ENCODE measurements around the gene PTPRN2.

The PTPRN2 gene

DNA sequence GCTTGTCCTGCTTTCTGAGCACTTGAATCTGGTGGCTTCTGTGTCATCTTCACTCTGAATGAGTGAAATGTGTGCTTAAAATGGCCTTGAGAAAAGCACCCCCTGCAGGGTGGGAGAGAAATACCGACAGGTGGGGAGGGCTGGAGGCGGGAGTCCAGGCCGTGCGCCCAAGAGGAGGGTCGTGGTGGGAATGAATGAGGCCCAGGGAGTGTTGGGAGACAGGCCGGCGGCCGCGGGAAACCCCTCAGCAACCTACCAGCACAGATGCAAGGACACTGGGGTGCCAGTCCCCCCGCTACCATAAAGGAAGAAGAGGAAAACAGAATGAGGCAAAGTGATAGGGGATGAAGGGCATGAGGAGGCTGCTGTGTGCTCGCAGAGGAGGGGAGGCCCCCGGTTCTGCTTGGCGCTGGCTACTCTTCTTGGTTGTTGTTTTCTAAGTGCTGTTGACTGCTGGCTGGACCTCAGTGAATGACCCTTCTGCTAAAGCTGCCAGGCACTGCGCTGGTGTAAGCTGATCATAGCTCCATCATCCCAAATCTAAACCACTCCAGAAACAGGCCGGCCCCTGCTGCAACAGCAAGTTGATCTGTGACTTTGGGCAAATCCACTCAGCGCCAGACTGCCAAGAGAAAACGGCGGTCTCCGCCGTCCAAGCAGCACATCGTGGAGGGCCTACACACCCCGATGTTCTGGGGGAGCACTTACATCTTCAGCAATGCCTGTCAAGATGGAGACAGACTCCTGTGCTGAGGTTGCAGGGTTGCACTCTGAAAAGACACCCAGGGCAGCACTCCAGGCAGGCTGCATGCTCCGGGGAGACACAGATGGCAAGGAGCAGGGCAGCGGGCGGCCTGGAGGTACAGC lies 872.3 kb downstream of the PTPRN2 start:
- H3K27ac ChIP-seq = no peak overlapping the region
- TF ChIP-seq CTCF (IDR thresholded peaks at IDR 0.05) (no peak), ZFX (IDR thresholded peaks at IDR 0.05; ENCODE audit: borderline replicate concordance) (no peak)

DNA sequence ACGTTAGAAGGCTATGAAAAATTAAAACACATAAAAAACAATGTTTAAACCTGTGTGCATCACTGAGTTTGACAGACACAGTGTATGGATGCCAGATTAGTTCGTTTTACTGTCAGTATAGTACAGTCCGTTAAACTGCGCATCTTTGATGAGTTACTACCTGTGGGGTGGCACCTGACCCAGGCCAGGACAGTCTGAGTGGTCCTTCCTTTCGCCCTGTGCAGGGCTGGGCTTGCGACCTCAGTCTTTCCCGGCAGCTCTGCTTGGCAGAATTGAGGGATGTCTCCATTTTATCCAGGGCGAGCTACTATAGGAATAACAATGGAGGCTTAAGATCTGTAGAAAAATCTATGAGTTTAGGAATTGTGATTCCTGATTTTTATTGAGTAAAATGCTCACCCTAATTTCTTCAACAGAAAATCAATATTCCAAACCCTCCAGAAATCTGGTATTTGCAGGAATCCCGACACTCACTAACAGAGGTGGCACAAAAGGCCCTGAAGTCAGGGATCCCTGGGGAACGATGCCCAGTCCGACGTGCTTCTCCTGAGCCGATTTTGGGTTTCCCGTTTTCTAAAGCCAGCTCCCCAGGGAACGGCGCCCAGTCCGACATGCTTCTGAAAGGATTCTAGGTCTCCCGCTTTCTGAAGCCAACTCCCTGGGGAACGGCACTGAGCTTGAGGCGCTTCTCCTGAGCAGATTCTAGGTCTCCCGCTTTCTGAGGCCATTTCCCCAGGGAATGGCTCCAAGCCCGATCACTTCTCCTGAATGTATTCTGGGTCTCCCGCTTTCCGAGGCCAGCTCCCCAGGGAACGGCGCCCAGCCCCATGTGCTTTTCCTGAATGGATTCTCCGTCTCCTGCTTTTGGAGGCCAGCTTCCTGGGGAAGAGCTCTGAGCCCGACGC lies 873.2 kb downstream of the PTPRN2 start:
- no peak overlapping the region for H3K27ac ChIP-seq
- no peak for TF ChIP-seq ZFX (IDR thresholded peaks at IDR 0.05; ENCODE audit: borderline replicate concordance)

DNA sequence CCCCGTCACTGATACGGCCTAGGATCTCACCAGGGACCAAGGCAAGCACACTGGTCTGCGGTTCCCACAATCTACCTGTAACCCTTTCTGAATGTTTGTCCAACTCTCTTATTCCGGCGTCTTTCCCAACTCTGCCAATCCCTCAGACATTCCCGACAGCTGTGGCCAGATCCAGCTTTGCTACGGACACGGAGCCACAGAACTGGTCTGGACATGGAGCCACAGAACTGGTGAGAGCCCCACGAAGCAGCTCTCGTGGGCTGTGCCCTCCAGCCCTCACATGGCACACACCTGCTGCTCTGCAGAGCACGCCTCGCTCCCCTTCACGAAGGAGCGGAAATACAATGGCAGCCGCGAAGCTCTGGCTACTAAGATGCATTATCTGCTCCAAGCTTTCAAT lies 874.0 kb downstream of the PTPRN2 start:
- no peak overlapping the region for H3K27ac ChIP-seq
- no peak for TF ChIP-seq CTCF (IDR thresholded peaks at IDR 0.05)
- TF ChIP-seq ZFX (IDR thresholded peaks at IDR 0.05; ENCODE audit: borderline replicate concordance) = no peak

- TF ChIP-seq ZFX (IDR thresholded peaks at IDR 0.05; ENCODE audit: borderline replicate concordance) = no peak
- TF ChIP-seq CTCF (IDR thresholded peaks at IDR 0.05) = no peak
- no peak overlapping the region for H3K27ac ChIP-seq
Measured at GRCh38 chr7:157712666-157713235, 874.9 kb downstream of the PTPRN2 start.

GRCh38 chr7:157711353-157711888 lies 876.2 kb downstream of the PTPRN2 start:
- no peak overlapping the region for H3K27ac ChIP-seq
- no peak for TF ChIP-seq ZFX (IDR thresholded peaks at IDR 0.05; ENCODE audit: borderline replicate concordance)
- no peak for TF ChIP-seq CTCF (IDR thresholded peaks at IDR 0.05)

DNA sequence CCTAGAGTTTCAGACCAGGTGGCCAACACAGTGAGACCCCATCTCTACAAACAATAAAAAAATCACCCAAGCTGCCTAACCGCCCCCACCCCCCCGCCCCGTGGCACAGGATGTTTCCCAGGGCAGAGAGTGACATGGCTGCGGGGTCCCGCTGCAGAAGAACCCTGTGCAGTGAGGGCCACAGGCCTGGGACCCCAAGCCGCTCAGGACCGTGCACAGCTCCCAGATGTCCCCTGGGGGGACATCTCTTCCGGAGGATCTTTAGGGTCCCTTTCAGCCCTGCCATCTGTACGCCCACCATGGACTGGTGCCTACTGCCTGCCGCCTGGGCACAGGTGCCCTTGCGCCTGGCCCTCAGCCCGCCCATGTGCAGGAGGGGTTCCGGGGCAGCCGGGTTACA lies 877.2 kb downstream of the PTPRN2 start:
- TF ChIP-seq CTCF (IDR thresholded peaks at IDR 0.05) = no peak
- TF ChIP-seq ZFX (IDR thresholded peaks at IDR 0.05; ENCODE audit: borderline replicate concordance) = no peak
- no peak overlapping the region for H3K27ac ChIP-seq

DNA sequence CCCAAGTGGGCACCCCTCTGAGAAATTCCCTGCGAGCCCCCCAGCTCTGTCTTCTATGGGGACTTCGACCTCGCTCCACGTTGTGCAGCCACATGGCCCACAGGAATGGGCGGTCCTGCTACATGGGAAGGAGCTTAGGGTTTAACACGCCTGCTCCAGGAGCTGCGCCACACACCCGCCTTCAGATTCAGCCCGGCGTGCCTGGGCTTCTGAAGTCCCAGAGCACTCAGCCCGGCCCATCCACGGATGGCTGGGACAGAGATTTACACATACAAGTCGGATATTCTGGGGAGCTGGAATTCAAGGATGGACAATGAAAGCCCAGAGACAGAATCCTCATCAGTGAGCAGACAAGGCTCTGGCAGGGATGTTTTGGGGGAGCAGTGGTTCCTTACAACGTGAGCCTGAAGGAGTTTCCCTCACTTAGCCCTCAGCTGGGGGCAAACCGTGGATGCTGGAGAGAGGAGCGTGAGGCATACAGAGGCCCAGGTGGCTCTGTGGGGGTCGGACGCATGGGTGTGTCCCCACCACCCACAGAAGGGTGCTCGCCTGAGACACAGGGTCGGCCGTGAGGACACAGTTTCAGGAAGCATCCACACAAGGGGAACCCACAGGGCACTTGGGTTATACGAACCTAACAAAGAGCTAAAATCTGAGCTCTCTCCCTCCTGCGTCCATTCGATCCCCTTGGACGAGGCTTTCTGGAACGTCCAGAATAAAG lies 877.9 kb downstream of the PTPRN2 start:
- TF ChIP-seq CTCF (IDR thresholded peaks at IDR 0.05) = no peak
- TF ChIP-seq ZFX (IDR thresholded peaks at IDR 0.05; ENCODE audit: borderline replicate concordance) = no peak
- no peak overlapping the region for H3K27ac ChIP-seq
